A673 (cell line): ENCODE data around the gene MAPK12. TPM values are rescaled to one million over a fixed set of nuclear protein-coding genes. Genes with fewer than 3 reads are reported as not detected.
A peak's percentile ranks its signal among the peaks of the same experiment; 100 is the strongest.

ENCODE experiments used
- BruUV-seq: library from RNA; stranded (reverse); fragments of 400-500 nt; replicated peaks from 2 replicates; lab custom pipeline; 2021; lab: Mats Ljungman, UMichigan
- CTCF ChIA-PET: fragments of 300-600 bp; sonication (Branson Sonifier 250); formaldehyde crosslinking; loops from one replicate; lab custom pipeline; 2022; ENCODE audit warnings: antibody characterized with exemption; lab: Charles Lee
- POLR2A ChIA-PET: fragments of 300-600 bp; sonication (Branson Sonifier 250); formaldehyde crosslinking; loops from one replicate; lab custom pipeline; 2022; ENCODE audit warnings: antibody characterized with exemption; ENCODE audit not compliant: low non-redundant PET; lab: Charles Lee
- DNase-seq: peaks from one replicate; pipeline ENCODE4 v3.0.0-alpha.2; 2015; ENCODE audit warnings: low spot score
- H3K27ac ChIP-seq: fragments of 200-600 bp; sonication (generic); 2 replicates; pipeline ENCODE4 v1.5.1; 2016; ENCODE audit warnings: mixed run types, low read depth, mild to moderate bottlenecking, mixed read lengths, antibody characterized with exemption, low read length; ENCODE audit not compliant: poor library complexity, severe bottlenecking
- H3K27me3 ChIP-seq: fragments of 200-600 bp; sonication (generic); replicated peaks from 2 replicates; pipeline ENCODE4 v1.6.1; 2017; ENCODE audit warnings: mixed run types, low read depth, mild to moderate bottlenecking, mixed read lengths, antibody characterized with exemption, low read length; ENCODE audit not compliant: insufficient read depth, poor library complexity
- H3K36me3 ChIP-seq: fragments of 200-600 bp; sonication (generic); 2 replicates; pipeline ENCODE4 v1.6.1; 2016; ENCODE audit warnings: mixed run types, mild to moderate bottlenecking, mixed read lengths, antibody characterized with exemption, low read length; ENCODE audit not compliant: insufficient read depth, poor library complexity, severe bottlenecking
- H3K4me1 ChIP-seq: fragments of 200-600 bp; sonication (generic); 2 replicates; pipeline ENCODE4 v1.6.1; 2017; ENCODE audit warnings: mixed run types, mild to moderate bottlenecking, mixed read lengths, antibody characterized with exemption, low read length; ENCODE audit not compliant: insufficient read depth, poor library complexity, severe bottlenecking
- H3K4me3 ChIP-seq: fragments of 200-600 bp; sonication (generic); 2 replicates; pipeline ENCODE4 v1.5.1; 2016; ENCODE audit warnings: low read depth, mixed run types, mild to moderate bottlenecking, mixed read lengths, low read length; ENCODE audit not compliant: poor library complexity, severe bottlenecking
- H3K9me3 ChIP-seq: fragments of 200-600 bp; sonication (generic); 2 replicates; pipeline ENCODE4 v1.6.1; 2016; ENCODE audit warnings: mixed run types, low read depth, mild to moderate bottlenecking, mixed read lengths, antibody characterized with exemption, low read length; ENCODE audit not compliant: poor library complexity, severe bottlenecking
- CTCF ChIP-seq: fragments of 300-800, 200-600 bp; sonication (generic); conservative IDR thresholded peaks from 2 replicates; pipeline ENCODE4 v1.5.1; 2017; ENCODE audit warnings: low read depth, mild to moderate bottlenecking, antibody characterized with exemption, low read length, moderate library complexity, mixed read lengths
- EZH2 ChIP-seq: fragments of 200-600 bp; sonication (generic); IDR thresholded peaks from 2 replicates; pipeline ENCODE4 v1.6.1; 2017; ENCODE audit warnings: borderline replicate concordance, low read depth, mild to moderate bottlenecking, mixed read lengths, antibody characterized with exemption, low read length; ENCODE audit not compliant: poor library complexity, severe bottlenecking
- intact Hi-C: fragments of 100-400 bp; cut with micrococcal nuclease; formaldehyde crosslinking; loops from one replicate; pipeline ENCODE4 v1.10.0; 2022; ENCODE audit not compliant: unreplicated experiment
- total RNA-seq: library from RNA; stranded (reverse); gene quantifications from 2 replicates; pipeline ENCODE4 v1.2.3, GENCODE V29; 2021

The MAPK12 gene
- total RNA-seq, 1 experiment from 2014 or later, result 20.8 TPM

- TF ChIP-seq CTCF, result no peak
- no peak for TF ChIP-seq EZH2
- no peak for DNase-seq
- Histone ChIP-seq H3K27ac (peak overlapping the region; percentile 44), H3K36me3 (peaks cover 13% of the 10 kb centered on the region), H3K27me3 (no peaks in the 10 kb centered on the region), H3K9me3 (no peaks in the 10 kb centered on the region), H3K4me1 (peaks cover 7% of the 10 kb centered on the region), H3K4me3 (peak overlapping the region; percentile 78)
- ChIA-PET POLR2A (interaction anchor here (0.6 to 0.7 kb wide), 2 partner anchors 250 to 368 kb away, joined by 3 read pairs; no protein-coding TSS in a partner anchor), CTCF (interaction anchor here (0.5 to 1.2 kb wide), 3 partner anchors 20 to 81 kb away, joined by 3 to 5 read pairs (median 4); partner anchors contain the start of gene PLXNB2)
- intact Hi-C loops, result loop anchor here (2.0 kb wide), 1 partner anchor 91 kb away; the partner anchor contains the start of gene PPP6R2
- BruUV-seq, result no TSS peak
These were observed 9.9 kb downstream of the MAPK12 start for GRCh38 chr22:50251477-50252081.

- TSS peak; percentile 18 for BruUV-seq
- H3K4me1 ChIP-seq, result peaks cover 7% of the 10 kb centered on the region
- intact Hi-C loops, result loop anchor here (2.0 kb wide), 1 partner anchor 92 kb away; the partner anchor contains the start of gene PPP6R2
- TF ChIP-seq CTCF (no peak), EZH2 (no peak)
- DNase-seq, result peak; percentile 93
- ChIA-PET POLR2A (interaction anchor here (0.6 kb wide), 1 partner anchor 251 kb away, joined by 3 read pairs; no protein-coding TSS in a partner anchor), CTCF (interaction anchor here (0.5 to 1.2 kb wide), 4 partner anchors 21 to 370 kb away, joined by 3 to 5 read pairs (median 4); partner anchors contain the start of gene PLXNB2)
- H3K4me3 ChIP-seq, result peak within 1 kb of the TSS; percentile 78
- H3K27ac ChIP-seq, result peak within 1 kb of the TSS; percentile 87
- H3K36me3 ChIP-seq, result peaks cover 19% of the 10 kb centered on the region
- H3K27me3 ChIP-seq, result no peaks in the 10 kb centered on the region
- H3K9me3 ChIP-seq, result no peaks in the 10 kb centered on the region
These were observed 10.7 kb downstream of the MAPK12 start, which contains the start of gene HDAC10 for GRCh38 chr22:50250555-50251476. TSS of gene HDAC10 (minus strand) at chr22:50251265. CDS start at chr22:50251032, 233 bp downstream.

GRCh38 chr22:50250249-50250554, 11.3 kb downstream of the MAPK12 start:
- ChIA-PET CTCF (interaction anchor here (1.2 kb wide), 1 partner anchor 57 kb away, joined by 4 read pairs; the partner anchor contains the start of gene PLXNB2), POLR2A (no interaction called here)
- no TSS peak for BruUV-seq
- no peak for TF ChIP-seq CTCF
- H3K27me3 ChIP-seq, result no peaks in the 10 kb centered on the region
- intact Hi-C loops, result loop anchor here (2.0 kb wide), 1 partner anchor 93 kb away; the partner anchor contains the start of gene PPP6R2
- peaks cover 7% of the 10 kb centered on the region for H3K4me1 ChIP-seq
- H3K36me3 ChIP-seq, result peaks cover 19% of the 10 kb centered on the region
- no peaks in the 10 kb centered on the region for H3K9me3 ChIP-seq
- no peak overlapping the region for H3K27ac ChIP-seq
- peak overlapping the region; percentile 78 for H3K4me3 ChIP-seq
- no peak for DNase-seq
